GM12873 (cell line): Measurements from ENCODE around the gene DLG2.

ENCODE experiments used
- TF ChIP-seq, protein P1 (sequence below): IDR thresholded peaks from 2 replicates; pipeline ENCODE4 v1.5.1; 2012; ENCODE audit warnings: low read depth, mild to moderate bottlenecking, moderate library complexity, low read length, control low read depth; ENCODE audit not compliant: insufficient read depth; ENCODE audit errors: missing control alignments

DLG2 gene

DNA sequence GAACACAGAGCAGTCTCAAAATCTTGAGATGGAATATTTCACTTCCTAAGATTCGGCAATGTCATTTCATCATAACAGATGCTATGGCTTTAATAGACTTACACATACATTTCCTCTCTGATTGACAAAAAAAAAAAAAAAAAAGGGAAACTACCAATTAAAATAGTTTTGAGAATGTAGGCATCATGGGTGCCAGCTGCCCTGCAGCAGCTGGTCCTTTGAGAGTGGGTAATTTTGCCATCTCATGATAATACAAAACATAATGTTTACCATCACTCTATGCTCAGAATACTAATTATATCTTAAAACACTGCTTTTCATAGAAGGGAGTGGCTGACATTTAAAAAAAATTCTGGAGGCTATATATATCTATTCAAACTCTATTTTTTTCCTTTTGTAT lies 1565.4 kb downstream of the DLG2 start:
- TF ChIP-seq, protein P1, sequence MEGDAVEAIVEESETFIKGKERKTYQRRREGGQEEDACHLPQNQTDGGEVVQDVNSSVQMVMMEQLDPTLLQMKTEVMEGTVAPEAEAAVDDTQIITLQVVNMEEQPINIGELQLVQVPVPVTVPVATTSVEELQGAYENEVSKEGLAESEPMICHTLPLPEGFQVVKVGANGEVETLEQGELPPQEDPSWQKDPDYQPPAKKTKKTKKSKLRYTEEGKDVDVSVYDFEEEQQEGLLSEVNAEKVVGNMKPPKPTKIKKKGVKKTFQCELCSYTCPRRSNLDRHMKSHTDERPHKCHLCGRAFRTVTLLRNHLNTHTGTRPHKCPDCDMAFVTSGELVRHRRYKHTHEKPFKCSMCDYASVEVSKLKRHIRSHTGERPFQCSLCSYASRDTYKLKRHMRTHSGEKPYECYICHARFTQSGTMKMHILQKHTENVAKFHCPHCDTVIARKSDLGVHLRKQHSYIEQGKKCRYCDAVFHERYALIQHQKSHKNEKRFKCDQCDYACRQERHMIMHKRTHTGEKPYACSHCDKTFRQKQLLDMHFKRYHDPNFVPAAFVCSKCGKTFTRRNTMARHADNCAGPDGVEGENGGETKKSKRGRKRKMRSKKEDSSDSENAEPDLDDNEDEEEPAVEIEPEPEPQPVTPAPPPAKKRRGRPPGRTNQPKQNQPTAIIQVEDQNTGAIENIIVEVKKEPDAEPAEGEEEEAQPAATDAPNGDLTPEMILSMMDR: no peak

DNA sequence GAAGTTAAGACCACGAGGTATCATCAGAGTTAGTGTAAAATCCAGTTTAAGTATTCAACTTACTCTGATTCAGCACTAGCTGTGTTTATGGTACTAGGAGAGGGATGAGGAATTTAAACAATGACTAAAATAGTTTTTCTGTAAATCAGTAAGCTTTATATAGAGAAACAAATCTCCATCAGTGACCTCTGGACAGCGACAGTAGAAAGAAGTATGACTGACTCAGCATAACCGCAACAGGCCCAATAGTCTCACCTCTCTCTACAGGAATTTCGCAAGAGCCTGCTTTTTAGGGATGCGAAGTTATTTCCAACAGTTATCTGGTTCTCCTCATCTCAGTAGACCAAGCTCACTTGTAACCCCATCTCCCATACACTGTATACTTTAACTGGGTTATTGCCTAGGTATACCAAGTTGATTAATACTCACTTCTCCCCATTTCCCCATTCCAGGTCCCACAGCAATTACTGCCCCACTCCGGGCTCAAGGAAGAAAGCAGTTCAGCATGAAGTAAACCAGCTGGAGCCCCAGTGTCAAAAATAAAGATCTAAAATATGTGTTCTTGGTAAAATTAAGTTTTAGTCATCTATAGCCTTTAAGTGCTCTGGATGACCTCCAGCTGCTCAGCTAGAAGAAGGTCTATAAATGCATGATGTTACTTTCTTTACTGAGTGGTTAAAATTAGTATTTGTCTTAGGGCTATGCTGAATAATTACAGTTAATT lies 1570.3 kb downstream of the DLG2 start:
- TF ChIP-seq, protein P1: no peak

- TF ChIP-seq, protein P1: no peak
Measured at GRCh38 chr11:84045146-84045545, 1582.0 kb downstream of the DLG2 start.

- TF ChIP-seq, protein P1: no peak
Measured at GRCh38 chr11:84044706-84045105, 1582.4 kb downstream of the DLG2 start.

DNA sequence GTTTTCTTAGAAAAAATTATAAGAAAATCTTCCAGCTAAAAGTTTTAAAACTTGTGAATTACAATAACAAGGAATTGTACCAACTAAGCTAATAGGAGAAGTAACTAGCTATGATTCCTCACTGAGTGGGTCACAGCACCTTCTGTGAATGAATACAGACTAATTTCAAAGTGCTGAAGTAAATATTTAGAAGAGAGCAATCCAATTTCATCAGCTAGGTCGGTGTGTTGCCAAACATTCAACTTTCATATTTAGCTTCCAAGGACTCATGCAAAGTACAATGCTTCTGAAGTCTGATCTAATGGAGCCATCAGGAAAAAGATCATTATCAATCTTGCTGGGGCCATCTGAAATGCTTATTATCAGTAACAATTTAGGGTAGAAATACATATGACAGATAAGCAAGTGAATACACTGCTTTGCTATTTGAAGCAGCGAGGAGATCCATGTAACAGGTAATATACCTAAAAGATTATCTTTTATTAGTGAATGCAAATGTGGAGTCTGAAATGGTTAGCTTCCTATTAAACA lies 1590.4 kb downstream of the DLG2 start:
- TF ChIP-seq, protein P1: no peak

- TF ChIP-seq, protein P1: no peak
Measured at GRCh38 chr11:84035645-84036044, 1591.5 kb downstream of the DLG2 start.

GRCh38 chr11:84034484-84034883 lies 1592.7 kb downstream of the DLG2 start:
- TF ChIP-seq, protein P1: no peak
